HFFc6 (cell line): ENCODE results near the gene MAST4. TPM values are rescaled to one million over a fixed set of nuclear protein-coding genes. Genes with fewer than 3 reads are reported as not detected.

Experiments used
- DNase-seq: peaks from one replicate; pipeline ENCODE4 v3.0.0-alpha.2; 2018
- H3K27ac Mint-ChIP-seq: 2 replicates; pipeline ENCODE4 v1.8.0; 2020; ENCODE audit warnings: mild to moderate bottlenecking, mixed read lengths
- H3K27me3 Mint-ChIP-seq: 2 replicates; pipeline ENCODE4 v1.8.0; 2021; ENCODE audit warnings: mild to moderate bottlenecking, moderate library complexity, mixed read lengths; ENCODE audit not compliant: insufficient read depth
- H3K36me3 Mint-ChIP-seq: 2 replicates; pipeline ENCODE4 v1.8.0; 2021; ENCODE audit warnings: low read depth, mixed read lengths
- H3K4me1 Mint-ChIP-seq: 2 replicates; pipeline ENCODE4 v1.8.0; 2020; ENCODE audit warnings: low read depth, mixed read lengths
- H3K4me3 Mint-ChIP-seq: 2 replicates; pipeline ENCODE4 v1.8.0; 2020; ENCODE audit warnings: mild to moderate bottlenecking, moderate library complexity, mixed read lengths
- H3K9me3 Mint-ChIP-seq: 2 replicates; pipeline ENCODE4 v1.8.0; 2020; ENCODE audit warnings: mild to moderate bottlenecking, mixed read lengths
- total RNA-seq, 6 experiments: library from RNA; stranded (reverse); fragmentation: NEBNext Ultra II Directional; extraction: Animal tissue kit (Norgen Biotek cat#: 25700); gene quantifications; 2 replicates in 1 of 6; 3 replicates in 5 of 6; pipeline ENCODE4 v1.2.3, GENCODE V29; 2021
- TF ChIP-seq, protein P1 (sequence below): fragments of 200-600 bp; sonication (generic); IDR thresholded peaks from 2 replicates; pipeline ENCODE4 v1.5.0; 2021; ENCODE audit warnings: antibody characterized with exemption, mild to moderate bottlenecking

MAST4 gene
- total RNA-seq, 6 experiments from 2014 or later: 3.0 to 5.6 (median 3.9) TPM

DNA sequence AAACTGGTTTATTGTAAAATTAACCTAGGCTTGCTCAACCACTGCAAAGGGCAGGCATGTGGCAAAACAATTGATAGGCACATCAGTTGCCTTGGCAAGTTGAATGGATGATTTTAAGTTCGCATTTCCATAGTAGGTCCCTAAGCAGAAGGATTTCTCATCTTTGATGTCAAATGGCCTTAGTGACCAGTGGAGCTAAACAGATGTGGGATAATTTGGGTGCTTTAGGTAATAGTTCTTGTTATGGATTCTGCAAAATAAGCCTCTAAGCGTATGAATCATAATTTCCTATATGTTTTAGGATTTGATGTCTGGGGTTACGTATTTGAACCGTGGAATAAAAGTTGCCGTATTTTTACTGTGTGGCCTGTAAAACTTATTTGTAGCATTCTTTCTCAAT is 418.0 kb downstream of the MAST4 start:
- peaks cover 66% of the 10 kb centered on the region for H3K4me1 Mint-ChIP-seq

DNA sequence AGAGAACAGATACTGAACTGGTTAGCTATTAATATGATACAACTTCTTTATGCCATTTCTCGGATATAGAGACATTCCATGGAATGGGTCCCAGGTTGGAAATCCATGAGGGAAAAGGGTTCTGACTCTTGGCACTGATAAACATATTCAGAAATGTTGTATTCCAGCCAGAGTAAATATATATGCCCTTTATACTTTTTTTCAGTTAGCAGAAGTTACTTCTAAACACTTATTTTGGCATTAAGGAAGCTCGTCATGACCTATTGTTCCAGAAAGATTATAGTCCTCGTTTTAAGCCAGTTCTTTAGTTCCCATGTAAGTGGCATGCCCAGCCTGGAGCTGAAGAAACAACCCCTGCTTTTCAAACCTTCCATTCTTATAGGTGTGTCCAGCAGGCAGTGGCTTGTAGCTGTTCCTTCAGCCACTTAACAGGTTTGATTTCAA is 418.8 kb downstream of the MAST4 start:
- TF ChIP-seq, protein P1, sequence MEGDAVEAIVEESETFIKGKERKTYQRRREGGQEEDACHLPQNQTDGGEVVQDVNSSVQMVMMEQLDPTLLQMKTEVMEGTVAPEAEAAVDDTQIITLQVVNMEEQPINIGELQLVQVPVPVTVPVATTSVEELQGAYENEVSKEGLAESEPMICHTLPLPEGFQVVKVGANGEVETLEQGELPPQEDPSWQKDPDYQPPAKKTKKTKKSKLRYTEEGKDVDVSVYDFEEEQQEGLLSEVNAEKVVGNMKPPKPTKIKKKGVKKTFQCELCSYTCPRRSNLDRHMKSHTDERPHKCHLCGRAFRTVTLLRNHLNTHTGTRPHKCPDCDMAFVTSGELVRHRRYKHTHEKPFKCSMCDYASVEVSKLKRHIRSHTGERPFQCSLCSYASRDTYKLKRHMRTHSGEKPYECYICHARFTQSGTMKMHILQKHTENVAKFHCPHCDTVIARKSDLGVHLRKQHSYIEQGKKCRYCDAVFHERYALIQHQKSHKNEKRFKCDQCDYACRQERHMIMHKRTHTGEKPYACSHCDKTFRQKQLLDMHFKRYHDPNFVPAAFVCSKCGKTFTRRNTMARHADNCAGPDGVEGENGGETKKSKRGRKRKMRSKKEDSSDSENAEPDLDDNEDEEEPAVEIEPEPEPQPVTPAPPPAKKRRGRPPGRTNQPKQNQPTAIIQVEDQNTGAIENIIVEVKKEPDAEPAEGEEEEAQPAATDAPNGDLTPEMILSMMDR: no peak
- H3K4me3 Mint-ChIP-seq: peak overlapping the region; percentile 63
- H3K27me3 Mint-ChIP-seq: no peaks in the 10 kb centered on the region
- H3K36me3 Mint-ChIP-seq: no peaks in the 10 kb centered on the region
- no peak overlapping the region for H3K27ac Mint-ChIP-seq
- no peaks in the 10 kb centered on the region for H3K9me3 Mint-ChIP-seq
- DNase-seq: no peak
- peaks cover 58% of the 10 kb centered on the region for H3K4me1 Mint-ChIP-seq

More for the DNA sequence above, 418.0 kb downstream of the MAST4 start:
- Mint-ChIP-seq H3K4me3 (no peak overlapping the region), H3K36me3 (no peaks in the 10 kb centered on the region), H3K27ac (no peak overlapping the region), H3K27me3 (no peaks in the 10 kb centered on the region), H3K9me3 (no peaks in the 10 kb centered on the region)
- TF ChIP-seq, protein P1: no peak
- DNase-seq: no peak

DNA sequence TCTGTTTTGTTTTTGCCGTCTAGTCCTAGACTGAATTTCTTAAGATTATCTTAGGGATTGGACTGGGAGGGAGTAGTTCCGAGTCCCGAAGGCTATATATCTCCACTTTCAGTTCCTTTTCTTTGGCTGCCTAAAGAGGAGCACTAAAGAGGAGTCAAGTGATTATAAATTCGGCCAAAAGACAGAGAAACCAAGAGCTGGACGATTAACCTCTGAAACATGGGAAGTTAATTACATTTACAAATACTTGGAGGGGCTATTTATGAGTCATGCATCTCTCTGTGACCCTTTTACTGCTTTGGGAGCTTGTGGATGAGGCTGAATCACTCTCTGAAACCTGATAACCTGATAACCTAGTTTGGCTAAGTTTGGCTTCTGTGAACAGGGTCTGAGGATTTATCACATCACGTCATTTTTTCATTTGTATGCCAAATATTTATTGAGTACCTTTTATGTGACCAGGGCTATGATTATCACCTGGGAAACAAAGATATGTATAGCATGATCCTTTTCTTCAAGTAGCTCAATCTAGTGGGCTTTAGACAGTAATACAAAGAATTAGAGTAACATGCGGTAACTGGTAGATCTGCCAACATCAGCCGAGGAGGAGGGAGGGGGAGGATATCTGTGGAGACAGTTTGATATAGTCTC is 419.5 kb downstream of the MAST4 start:
- Mint-ChIP-seq H3K9me3 (no peaks in the 10 kb centered on the region), H3K27me3 (no peaks in the 10 kb centered on the region), H3K4me3 (peak overlapping the region; percentile 63), H3K27ac (peak overlapping the region; percentile 61; the same call in 1 of the 2 replicates), H3K4me1 (peaks cover 51% of the 10 kb centered on the region), H3K36me3 (no peaks in the 10 kb centered on the region)
- peak; percentile 30 for DNase-seq
- TF ChIP-seq, protein P1: no peak

DNA sequence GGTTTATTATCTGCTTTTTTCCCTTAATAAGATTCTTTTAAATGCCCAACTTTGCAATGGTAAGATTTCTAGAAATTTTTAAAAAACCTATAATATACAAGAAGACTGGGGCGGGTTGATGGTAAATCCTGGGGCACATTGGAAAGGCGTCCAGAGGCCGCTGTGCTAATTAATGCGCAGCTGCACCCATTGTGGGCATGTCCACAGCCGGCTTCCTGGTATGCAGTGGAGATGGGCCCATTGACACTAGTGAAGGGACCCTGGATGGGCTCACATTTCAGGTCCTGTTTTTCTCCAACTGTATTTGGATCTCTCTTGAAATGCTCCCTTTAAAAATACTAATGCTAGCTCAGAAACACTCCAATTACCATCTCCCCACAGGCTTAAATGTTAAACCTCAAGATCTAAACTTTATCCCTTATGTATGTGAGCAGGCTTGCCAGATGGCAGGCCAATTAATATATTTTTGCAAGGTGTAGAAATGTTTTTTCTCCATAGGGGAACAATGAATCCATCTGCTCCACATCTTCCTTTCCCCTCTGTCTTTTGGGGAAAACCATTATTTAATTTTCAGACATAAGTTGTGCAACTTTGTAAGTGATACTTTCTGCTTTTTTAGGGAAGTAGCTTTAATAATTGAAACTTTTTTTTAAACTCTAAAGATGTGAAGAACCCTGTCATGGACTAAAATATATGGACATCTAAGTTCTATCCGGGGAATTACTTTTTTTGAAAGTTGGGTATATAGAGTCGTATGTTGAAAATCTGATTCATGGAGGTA is 423.1 kb downstream of the MAST4 start:
- H3K4me3 Mint-ChIP-seq: no peak overlapping the region
- H3K36me3 Mint-ChIP-seq: no peaks in the 10 kb centered on the region
- DNase-seq: no peak
- H3K4me1 Mint-ChIP-seq: peaks cover 34% of the 10 kb centered on the region
- H3K9me3 Mint-ChIP-seq: no peaks in the 10 kb centered on the region
- TF ChIP-seq, protein P1: no peak
- H3K27me3 Mint-ChIP-seq: no peaks in the 10 kb centered on the region
- H3K27ac Mint-ChIP-seq: no peak overlapping the region

DNA sequence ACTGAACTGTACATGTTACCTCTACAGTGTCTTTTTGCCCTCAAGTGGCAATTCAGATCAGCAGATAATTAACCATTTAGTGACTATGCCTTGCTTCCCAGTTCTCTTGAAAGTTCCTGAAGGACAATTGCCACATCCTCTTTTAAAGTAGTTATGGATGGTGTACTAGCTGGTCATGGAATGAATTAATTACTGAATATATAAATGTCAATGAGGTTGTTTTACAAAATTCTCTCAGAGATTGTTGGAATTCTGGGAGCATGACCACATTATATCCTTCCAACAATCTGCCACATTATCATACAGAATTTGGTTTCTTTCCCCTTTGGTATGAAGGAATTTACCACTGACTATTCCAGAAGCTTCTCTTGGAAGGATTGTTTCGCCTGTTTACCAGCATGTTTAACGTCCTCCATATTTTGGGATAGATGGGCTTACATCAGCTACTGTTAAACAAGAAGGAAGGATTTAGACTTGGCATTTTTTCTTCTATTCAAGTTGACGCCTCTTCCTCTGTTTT is 424.0 kb downstream of the MAST4 start:
- TF ChIP-seq, protein P1: no peak
- Mint-ChIP-seq H3K4me3 (no peak overlapping the region), H3K36me3 (no peaks in the 10 kb centered on the region), H3K27ac (no peak overlapping the region), H3K4me1 (peaks cover 26% of the 10 kb centered on the region), H3K27me3 (no peaks in the 10 kb centered on the region), H3K9me3 (no peaks in the 10 kb centered on the region)
- DNase-seq: no peak
